Gastrocnemius medialis (tissue), 4 donors: Measurements from ENCODE around the gene TEDDM1.

Experiments
- POLR2A ChIP-seq, 2 donors: fragments of 450-650 bp; IDR thresholded peaks; one replicate each; pipeline ENCODE4 v1.6.1; 2017; ENCODE audit warnings: antibody characterized with exemption in 2 of 2, mild to moderate bottlenecking in 2 of 2, moderate library complexity in 2 of 2
- TF ChIP-seq, protein P1 (sequence below), 5 experiments: fragments of 450-650 bp in 3 of 5; fragments of 200-600 bp in 2 of 5; sonication (generic) in 2 of 5; IDR thresholded peaks in 4 of 5; conservative IDR thresholded peaks in 1 of 5; 1 replicate in 4 of 5; 2 replicates in 1 of 5; pipeline ENCODE4 v1.5.1; 2016 to 2019; ENCODE audit warnings: antibody characterized with exemption in 5 of 5, mild to moderate bottlenecking in 3 of 5, moderate library complexity in 3 of 5

DNA sequence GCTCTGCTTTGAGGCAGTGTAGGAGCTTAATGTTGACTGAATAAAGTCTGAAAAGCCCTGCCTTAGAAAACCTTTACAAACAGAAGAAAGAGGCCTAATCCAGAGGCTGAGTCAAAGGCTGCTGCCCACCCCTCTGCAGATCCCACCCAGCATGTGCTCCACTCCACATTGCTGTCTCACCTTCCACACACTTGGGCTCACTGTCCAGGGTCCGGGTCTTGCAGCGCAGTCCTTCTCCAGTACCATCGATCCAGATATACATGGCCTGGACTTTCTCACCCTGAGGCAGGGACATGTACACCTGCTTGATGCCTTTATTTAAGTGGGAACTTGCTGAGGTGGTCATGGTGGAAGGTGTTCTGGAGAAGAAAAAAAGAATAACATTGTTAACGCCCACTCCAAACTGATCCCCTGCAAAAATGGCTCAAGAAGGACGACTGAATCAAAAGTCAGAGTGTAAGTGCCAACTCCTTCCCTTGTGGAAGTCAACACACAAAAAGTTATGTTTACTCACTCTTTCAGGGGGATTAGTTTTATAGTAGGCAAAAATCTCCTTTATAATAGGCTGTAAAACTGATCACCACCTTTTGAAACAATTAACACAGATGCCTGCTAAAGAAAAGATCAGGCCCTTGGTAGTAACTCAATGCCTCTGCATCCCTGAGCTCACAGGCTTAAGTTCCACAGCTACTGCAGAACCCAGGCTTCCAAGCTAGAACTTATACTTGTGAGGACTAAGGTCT lies 11.9 kb downstream of the TEDDM1 start:
- TF ChIP-seq, protein P1, sequence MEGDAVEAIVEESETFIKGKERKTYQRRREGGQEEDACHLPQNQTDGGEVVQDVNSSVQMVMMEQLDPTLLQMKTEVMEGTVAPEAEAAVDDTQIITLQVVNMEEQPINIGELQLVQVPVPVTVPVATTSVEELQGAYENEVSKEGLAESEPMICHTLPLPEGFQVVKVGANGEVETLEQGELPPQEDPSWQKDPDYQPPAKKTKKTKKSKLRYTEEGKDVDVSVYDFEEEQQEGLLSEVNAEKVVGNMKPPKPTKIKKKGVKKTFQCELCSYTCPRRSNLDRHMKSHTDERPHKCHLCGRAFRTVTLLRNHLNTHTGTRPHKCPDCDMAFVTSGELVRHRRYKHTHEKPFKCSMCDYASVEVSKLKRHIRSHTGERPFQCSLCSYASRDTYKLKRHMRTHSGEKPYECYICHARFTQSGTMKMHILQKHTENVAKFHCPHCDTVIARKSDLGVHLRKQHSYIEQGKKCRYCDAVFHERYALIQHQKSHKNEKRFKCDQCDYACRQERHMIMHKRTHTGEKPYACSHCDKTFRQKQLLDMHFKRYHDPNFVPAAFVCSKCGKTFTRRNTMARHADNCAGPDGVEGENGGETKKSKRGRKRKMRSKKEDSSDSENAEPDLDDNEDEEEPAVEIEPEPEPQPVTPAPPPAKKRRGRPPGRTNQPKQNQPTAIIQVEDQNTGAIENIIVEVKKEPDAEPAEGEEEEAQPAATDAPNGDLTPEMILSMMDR (IDR thresholded peaks at IDR 0.05 in 4 of 5, conservative IDR thresholded peaks at IDR 0.05 in 1 of 5), result no peak
- TF ChIP-seq POLR2A (IDR thresholded peaks at IDR 0.05), result peak in 1 of 2 donors; percentile 15
